ENCODE data around the gene DCP1B.

Gene DCP1B

DNA sequence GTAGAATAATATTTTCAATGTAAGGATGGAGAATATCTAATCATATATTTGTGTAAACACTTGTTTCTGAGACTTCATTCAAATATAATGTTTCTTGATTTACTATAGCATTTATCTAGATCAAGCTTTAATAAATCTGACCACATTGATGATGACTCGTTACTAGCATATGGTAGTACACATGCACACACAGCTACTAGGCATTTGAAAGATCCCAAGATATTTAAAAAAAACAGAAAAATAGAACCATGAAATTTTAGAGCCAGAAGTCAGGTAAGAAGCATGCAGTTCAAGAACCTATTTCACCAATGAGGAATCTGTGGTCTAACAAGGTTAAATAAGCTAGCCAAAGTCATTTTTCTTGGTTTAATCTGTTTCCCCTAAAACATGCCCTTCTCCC, 32.0 kb downstream of the DCP1B start:
- TF ChIP-seq, protein P1, sequence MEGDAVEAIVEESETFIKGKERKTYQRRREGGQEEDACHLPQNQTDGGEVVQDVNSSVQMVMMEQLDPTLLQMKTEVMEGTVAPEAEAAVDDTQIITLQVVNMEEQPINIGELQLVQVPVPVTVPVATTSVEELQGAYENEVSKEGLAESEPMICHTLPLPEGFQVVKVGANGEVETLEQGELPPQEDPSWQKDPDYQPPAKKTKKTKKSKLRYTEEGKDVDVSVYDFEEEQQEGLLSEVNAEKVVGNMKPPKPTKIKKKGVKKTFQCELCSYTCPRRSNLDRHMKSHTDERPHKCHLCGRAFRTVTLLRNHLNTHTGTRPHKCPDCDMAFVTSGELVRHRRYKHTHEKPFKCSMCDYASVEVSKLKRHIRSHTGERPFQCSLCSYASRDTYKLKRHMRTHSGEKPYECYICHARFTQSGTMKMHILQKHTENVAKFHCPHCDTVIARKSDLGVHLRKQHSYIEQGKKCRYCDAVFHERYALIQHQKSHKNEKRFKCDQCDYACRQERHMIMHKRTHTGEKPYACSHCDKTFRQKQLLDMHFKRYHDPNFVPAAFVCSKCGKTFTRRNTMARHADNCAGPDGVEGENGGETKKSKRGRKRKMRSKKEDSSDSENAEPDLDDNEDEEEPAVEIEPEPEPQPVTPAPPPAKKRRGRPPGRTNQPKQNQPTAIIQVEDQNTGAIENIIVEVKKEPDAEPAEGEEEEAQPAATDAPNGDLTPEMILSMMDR (IDR thresholded peaks at IDR 0.05) = no peak

DNA sequence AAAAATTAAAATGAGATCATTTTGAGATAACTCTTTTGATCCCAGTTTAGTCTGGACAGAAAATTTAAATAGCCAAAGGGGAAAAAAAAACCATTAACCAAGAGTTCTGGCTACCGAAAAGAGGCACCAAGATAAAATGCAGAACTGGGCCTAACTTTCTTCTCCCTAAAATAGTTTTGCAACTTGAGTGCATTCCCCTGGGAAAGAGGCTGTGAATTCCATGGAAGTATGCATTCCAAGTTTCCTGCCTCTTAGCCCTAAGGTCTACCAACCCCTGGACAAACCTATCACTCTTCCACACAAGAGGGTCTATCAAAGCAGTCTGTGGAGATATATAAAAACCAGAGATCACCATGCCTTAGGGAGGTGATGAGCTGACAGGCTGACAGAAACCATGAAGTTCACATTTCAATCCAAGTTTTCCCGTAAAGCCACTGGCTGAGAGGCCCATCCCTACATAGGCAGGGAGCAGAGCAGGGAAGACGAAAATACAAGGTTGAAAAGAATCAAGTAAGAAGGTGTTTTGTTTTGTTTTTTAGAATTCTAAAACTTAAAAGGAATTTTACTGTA, 33.8 kb downstream of the DCP1B start:
- TF ChIP-seq, protein P1 (IDR thresholded peaks at IDR 0.05) = no peak

DNA sequence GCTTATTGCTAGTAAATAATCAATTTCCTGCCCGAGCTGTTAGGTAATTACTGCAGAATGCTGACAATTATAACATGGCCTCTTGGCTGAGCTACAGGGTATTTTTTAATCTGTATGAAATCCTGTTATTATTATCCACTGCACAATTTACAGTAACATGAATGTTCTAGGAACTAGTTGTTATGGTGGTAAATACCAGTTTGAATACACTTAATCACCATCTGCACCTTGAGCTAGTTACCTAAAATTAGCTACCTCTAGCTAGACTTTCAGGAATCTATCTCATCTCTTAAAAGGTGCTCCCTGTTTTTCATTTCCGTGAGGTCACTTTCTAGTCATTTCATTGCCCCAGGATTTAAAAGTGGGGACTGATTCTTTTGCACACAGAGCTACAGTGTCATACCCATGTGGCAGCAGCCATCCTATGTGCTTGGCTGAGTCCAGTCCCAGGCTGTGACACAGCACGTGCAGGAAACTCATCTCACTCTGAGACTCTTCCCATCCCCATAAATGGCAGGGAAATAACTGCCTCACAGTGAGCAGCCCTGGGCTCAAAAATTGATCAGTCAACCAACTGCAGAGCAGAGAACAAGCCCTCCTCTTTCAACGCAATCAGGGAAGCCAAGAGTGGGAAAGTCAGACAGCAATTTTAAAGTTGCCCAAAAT, 37.6 kb downstream of the DCP1B start:
- TF ChIP-seq, protein P1 (IDR thresholded peaks at IDR 0.05) = no peak

DNA sequence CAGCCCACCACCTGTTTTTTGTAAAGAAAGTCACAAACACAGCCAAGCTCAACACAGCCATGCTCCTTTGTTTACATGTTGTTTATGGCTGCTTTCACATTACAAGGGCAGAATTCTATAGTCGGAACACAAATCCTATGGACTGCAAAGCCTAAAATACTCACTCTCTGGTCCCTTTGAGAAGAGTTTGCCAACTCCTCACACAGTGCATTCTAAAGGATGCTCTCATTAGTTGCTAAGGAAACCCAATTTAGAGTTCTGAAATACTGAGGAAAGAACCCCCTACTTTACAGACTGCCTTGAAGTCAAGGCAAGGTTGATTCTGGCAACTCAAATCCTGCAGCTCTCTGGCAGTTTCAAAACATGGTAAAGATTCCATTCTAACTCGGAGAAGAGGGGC, 38.3 kb downstream of the DCP1B start:
- TF ChIP-seq, protein P1 (IDR thresholded peaks at IDR 0.05) = no peak

DNA sequence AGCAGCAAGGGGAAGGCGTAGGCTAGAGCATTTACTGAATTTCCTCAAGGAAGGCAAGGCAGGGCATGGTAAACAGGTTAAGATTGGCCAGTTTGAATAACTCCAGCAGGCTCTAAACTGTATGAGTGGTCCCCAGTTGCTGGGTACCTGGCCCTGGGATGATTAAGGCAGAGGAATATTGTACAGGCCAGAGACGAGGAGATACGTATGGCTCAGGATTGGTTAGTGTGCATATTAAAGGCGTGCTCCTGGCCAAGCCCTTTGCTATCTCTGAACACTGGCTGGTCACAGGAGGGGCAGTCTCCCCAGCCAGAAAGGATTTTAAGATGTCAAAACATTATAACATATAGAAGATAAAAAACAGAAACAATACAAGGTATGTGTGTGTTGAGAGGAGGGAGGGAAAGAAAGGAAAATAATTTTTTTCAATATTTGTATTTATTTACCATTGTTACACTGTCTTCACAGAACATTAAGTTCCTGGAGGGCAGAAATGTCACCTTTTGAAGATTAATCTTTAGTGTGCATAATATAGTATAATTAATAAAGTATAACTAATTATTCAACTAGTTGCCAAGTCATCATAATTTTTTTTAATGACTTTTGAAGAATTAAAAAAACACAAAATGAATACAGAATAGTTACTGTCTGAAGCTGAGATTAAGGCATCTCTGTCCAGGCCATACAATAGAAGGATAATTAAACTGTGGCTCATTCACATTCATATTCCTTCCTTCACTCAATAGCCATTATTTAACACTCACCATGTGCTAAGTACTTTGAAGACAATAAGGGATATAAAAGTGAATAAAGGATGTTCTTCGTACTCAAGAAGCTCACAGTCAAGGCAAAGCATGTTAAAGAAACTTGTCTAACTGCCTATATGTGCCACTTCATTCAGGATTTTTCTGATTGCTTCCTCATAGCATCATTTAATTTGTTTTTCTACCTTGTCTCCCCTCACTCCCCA, 41.9 kb downstream of the DCP1B start:
- TF ChIP-seq, protein P1 (IDR thresholded peaks at IDR 0.05) = no peak

DNA sequence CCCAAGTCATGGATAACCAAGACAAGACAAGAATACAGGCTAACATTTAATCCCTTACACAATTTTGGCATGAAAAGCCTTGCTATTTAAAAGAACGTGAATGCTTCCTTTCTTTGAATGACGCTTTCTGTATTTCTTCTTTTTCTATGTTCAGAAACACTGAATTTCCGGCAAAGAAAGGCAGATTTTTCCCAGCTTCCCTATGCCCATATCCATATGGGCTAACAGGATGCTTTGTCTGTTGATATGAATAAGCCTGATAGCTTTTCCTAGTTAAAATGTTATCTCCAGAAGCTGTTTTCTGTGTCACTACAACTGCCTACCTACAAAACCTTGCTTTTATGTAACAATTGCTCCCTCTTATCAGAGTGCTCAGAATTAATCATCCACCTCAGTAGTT, 47.5 kb downstream of the DCP1B start:
- TF ChIP-seq, protein P1 (IDR thresholded peaks at IDR 0.05) = no peak

DNA sequence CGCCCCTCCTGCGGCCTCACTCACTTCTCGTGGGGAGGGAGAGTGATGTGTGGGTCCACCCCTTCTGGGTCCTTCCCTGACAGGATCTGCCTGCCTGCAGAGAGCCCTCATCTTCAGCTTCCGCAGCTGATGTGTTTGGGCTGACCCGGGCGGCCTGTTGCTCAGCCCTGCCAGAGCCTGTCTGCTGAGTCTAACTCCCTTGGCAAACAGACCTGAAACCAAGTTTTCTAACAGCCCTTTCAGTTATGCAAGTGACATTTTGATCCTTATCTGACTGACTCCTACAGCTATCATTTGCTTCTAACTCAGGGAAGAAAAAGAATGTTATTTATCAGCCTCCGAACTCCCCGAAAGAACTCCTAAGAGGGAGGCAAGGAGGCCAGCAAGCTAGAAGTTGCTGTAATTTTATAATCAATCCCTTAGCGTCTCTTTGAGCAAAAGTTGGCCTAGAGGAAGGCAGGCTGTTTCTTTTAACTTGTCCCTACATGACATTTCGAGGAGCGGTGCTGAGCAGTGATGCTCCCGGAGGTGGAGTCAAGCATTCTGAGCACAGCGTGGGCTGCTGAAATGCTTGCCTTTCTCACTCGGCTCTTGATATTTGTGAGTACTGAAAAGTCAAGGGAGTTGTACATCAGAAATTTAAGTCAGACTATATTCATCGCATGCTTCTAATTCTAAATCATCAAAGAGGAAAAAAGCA, 54.3 kb downstream of the DCP1B start:
- TF ChIP-seq, protein P1 (IDR thresholded peaks at IDR 0.05) = no peak

All from LNCAP (cell line).